Glutamatergic neuron (in vitro differentiated cells): Measurements from ENCODE around the gene VPS37B. TPM values are rescaled to one million over a fixed set of nuclear protein-coding genes. Genes with fewer than 3 reads are reported as not detected.

Experiments used
- DNase-seq: peaks from one replicate; pipeline ENCODE4 v3.0.0; 2022
- H3K27ac Mint-ChIP-seq: one replicate; pipeline ENCODE4 v1.8.0; 2020; ENCODE audit warnings: mild to moderate bottlenecking, mixed read lengths, inconsistent platforms; ENCODE audit not compliant: unreplicated experiment
- H3K27me3 Mint-ChIP-seq: one replicate; pipeline ENCODE4 v1.8.0; 2020; ENCODE audit warnings: mild to moderate bottlenecking, moderate library complexity, mixed read lengths, inconsistent platforms; ENCODE audit not compliant: unreplicated experiment
- H3K36me3 Mint-ChIP-seq: one replicate; pipeline ENCODE4 v1.8.0; 2020; ENCODE audit warnings: mild to moderate bottlenecking, mixed read lengths, inconsistent platforms; ENCODE audit not compliant: unreplicated experiment
- H3K4me1 Mint-ChIP-seq: one replicate; pipeline ENCODE4 v1.8.0; 2020; ENCODE audit warnings: mild to moderate bottlenecking, low read depth, mixed read lengths, inconsistent platforms; ENCODE audit not compliant: unreplicated experiment
- H3K4me3 Mint-ChIP-seq: one replicate; pipeline ENCODE4 v1.8.0; 2020; ENCODE audit warnings: mild to moderate bottlenecking, mixed read lengths, inconsistent platforms; ENCODE audit not compliant: unreplicated experiment
- H3K9me3 Mint-ChIP-seq: one replicate; pipeline ENCODE4 v1.8.0; 2020; ENCODE audit warnings: mild to moderate bottlenecking, moderate library complexity, mixed read lengths, inconsistent platforms; ENCODE audit not compliant: unreplicated experiment
- CTCF ChIP-seq: fragments of 200-600 bp; sonication (generic); IDR thresholded peaks from one replicate; pipeline ENCODE4 v1.5.0; 2021; ENCODE audit not compliant: partially characterized antibody, unreplicated experiment
- total RNA-seq: library from RNA; stranded (reverse); fragmentation: NEBNext Ultra II Directional; extraction: Animal tissue kit (Norgen Biotek cat#: 25700); gene quantifications from one replicate; pipeline ENCODE4 v1.2.1, GENCODE V29; 2021; ENCODE audit not compliant: unreplicated experiment

Gene VPS37B
- total RNA-seq, 1 donor from 2014 or later = 19.7 TPM

GRCh38 chr12:122929812-122930211 is 33.9 kb upstream of the VPS37B start:
- peaks cover 6% of the 10 kb centered on the region for H3K27me3 Mint-ChIP-seq
- H3K4me3 Mint-ChIP-seq = no peak overlapping the region
- TF ChIP-seq CTCF = no peak
- H3K36me3 Mint-ChIP-seq = no peaks in the 10 kb centered on the region
- no peak for DNase-seq
- H3K9me3 Mint-ChIP-seq = no peaks in the 10 kb centered on the region
- H3K27ac Mint-ChIP-seq = no peak overlapping the region
- no peaks in the 10 kb centered on the region for H3K4me1 Mint-ChIP-seq

DNA sequence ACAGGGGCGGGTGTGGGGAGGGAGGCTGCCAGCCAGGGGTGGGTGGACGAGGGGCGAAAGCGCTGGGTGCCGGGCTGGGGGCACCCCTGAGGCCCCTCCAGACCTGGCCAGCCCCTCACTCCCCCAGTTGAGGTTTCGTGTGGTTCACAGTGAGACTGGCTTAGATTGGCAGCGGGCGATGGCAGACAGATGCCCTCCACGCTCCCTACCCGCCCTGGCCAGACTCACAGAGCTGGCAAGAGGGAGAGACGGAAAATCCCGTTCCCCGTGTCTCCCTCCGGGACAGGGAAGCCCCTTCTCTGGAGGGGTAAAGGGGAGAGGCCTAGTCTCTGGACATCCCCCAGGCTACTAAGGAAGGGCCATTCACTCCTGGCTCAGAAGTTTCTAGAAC is 33.2 kb upstream of the VPS37B start:
- H3K36me3 Mint-ChIP-seq = no peaks in the 10 kb centered on the region
- H3K4me1 Mint-ChIP-seq = no peaks in the 10 kb centered on the region

DNA sequence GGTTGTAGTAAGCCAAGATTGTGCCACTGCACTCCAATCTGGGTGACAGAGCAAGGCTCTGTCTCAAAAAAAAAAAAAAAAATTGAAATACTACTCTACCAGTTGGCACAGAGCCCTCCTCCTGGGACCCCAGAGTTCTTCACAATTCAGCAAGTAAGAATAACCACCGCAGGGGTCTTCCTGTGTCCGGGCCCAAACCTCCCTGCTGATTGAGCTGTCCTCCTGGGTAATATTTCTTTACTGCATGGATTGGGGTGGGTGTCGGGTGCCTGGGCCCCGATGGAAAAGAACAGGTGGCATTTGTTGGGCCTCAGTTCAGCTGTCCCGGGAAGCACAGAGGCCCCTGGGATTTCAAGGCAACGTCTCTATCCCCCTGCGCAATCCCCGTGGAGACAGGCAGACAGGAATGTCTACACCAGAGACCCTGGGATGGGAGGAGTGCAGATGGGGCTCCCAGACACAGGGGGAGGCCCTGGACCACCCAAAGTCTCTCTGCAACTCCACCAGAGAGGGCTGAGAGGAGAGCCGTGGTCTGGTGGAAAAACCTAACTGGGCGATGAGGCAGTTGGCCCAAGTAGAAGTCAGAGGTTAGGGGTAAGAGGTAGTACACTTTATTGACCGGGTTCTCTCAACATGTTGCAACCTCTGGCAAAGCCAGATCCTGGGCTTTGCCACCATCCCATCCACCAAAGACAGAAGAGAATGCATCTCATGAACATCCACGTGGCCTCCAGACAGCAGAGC is 32.7 kb upstream of the VPS37B start:
- Mint-ChIP-seq H3K4me1 (no peaks in the 10 kb centered on the region), H3K4me3 (no peak overlapping the region), H3K27me3 (peaks cover 6% of the 10 kb centered on the region), H3K9me3 (no peaks in the 10 kb centered on the region), H3K36me3 (no peaks in the 10 kb centered on the region), H3K27ac (no peak overlapping the region)
- no peak for TF ChIP-seq CTCF
- no peak for DNase-seq

More for the DNA sequence above, 33.2 kb upstream of the VPS37B start:
- Mint-ChIP-seq H3K27me3 (peaks cover 6% of the 10 kb centered on the region), H3K27ac (no peak overlapping the region), H3K9me3 (no peaks in the 10 kb centered on the region), H3K4me3 (no peak overlapping the region)
- no peak for DNase-seq
- TF ChIP-seq CTCF = no peak

- TF ChIP-seq CTCF = no peak
- H3K9me3 Mint-ChIP-seq = no peaks in the 10 kb centered on the region
- H3K27me3 Mint-ChIP-seq = peaks cover 6% of the 10 kb centered on the region
- H3K4me1 Mint-ChIP-seq = no peaks in the 10 kb centered on the region
- H3K27ac Mint-ChIP-seq = no peak overlapping the region
- H3K36me3 Mint-ChIP-seq = no peaks in the 10 kb centered on the region
- no peak for DNase-seq
- no peak overlapping the region for H3K4me3 Mint-ChIP-seq
These were observed 32.0 kb upstream of the VPS37B start for GRCh38 chr12:122927756-122928403.

- Mint-ChIP-seq H3K4me1 (no peaks in the 10 kb centered on the region), H3K9me3 (peaks cover 1% of the 10 kb centered on the region)
- TF ChIP-seq CTCF = no peak
These were observed 26.0 kb upstream of the VPS37B start for GRCh38 chr12:122921917-122922316.

More at GRCh38 chr12:122921917-122922316, 26.0 kb upstream of the VPS37B start:
- Mint-ChIP-seq H3K27me3 (peaks cover 2% of the 10 kb centered on the region), H3K27ac (no peak overlapping the region), H3K4me3 (no peak overlapping the region), H3K36me3 (no peaks in the 10 kb centered on the region)
- no peak for DNase-seq
